Measurements from ENCODE around the gene DPYSL5. TPM values are rescaled to one million over a fixed set of nuclear protein-coding genes. Genes with fewer than 3 reads are reported as not detected.

DPYSL5 gene
- total and polyA plus RNA-seq, 2 donors (not counting 3 experiments of a cell fraction or from before 2014, with no cell fraction given) = not detected

GRCh38 chr2:26980971-26981370, 133.0 kb downstream of the DPYSL5 start:
- Histone ChIP-seq H3K9me3 (replicated peaks; ENCODE audit: control insufficient read depth, insufficient read depth, low read length) (no peaks in the 10 kb centered on the region), H3K9me1 (replicated peaks; ENCODE audit: control insufficient read depth, extremely low read depth, insufficient read depth, low read length) (no peaks in the 10 kb centered on the region), H3K9ac (replicated peaks; ENCODE audit: extremely low read depth, insufficient read depth, low read length) (no peak overlapping the region), H3K4me2 (ENCODE audit: insufficient read depth, low read length) (no peak overlapping the region), H3K79me2 (ENCODE audit: control insufficient read depth, insufficient read depth, low read length) (no peaks in the 10 kb centered on the region), H3K27ac (ENCODE audit: insufficient read depth, low read depth, low read length) (no peak overlapping the region), H3K4me1 (ENCODE audit: control insufficient read depth, extremely low read depth, insufficient read depth, low read length) (no peaks in the 10 kb centered on the region), H4K20me1 (replicated peaks; ENCODE audit: control insufficient read depth, extremely low read depth, insufficient read depth, low read length) (no peaks in the 10 kb centered on the region), H3K36me3 (ENCODE audit: control insufficient read depth in 2 of 2, extremely low read depth in 1 of 2, insufficient read depth in 2 of 2, low read length in 2 of 2) (no peaks in the 10 kb centered on the region), H3K4me3 (replicated peaks in 1 of 3; ENCODE audit: insufficient read depth in 1 of 3, low read depth in 1 of 3, low read length in 3 of 3) (no peak overlapping the region), H2AFZ (ENCODE audit: low read depth, low read length) (no peak overlapping the region), H3K27me3 (ENCODE audit: control insufficient read depth in 2 of 2, insufficient read depth in 2 of 2, low read length in 2 of 2) (peaks cover 8 to 9% of the 10 kb centered on the region in 2 experiments)
- BruUV-seq (replicated peaks) = no TSS peak
- intact Hi-C loops (cut with micrococcal nuclease) = loop anchor here (10.0 kb wide), 1 partner anchor 174 kb away; no protein-coding TSS in a partner anchor
- FAIRE-seq = no peak
- ChIA-PET POLR2A (no interaction called here), CTCF (interaction anchor here (1.9 to 2.0 kb wide), 2 partner anchors 15 to 135 kb away, joined by 8 to 9 read pairs; no protein-coding TSS in a partner anchor)
- dilution Hi-C loops (cut with MboI; ENCODE audit: extremely low pct_ligation_motif_present, low sequenced_read_pairs) = no loop called here
- DNase-seq (ENCODE audit: low read depth, low spot score) = no peak
- no peak for TF ChIP-seq GATA2 (IDR thresholded peaks at IDR 0.05; ENCODE audit: insufficient read depth, insufficient read length, low read depth, low read length)
- TF ChIP-seq, protein P1, sequence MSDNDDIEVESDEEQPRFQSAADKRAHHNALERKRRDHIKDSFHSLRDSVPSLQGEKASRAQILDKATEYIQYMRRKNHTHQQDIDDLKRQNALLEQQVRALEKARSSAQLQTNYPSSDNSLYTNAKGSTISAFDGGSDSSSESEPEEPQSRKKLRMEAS (IDR thresholded peaks at IDR 0.05; ENCODE audit: insufficient read depth, insufficient read length) = no peak
- TF ChIP-seq JUN (IDR thresholded peaks at IDR 0.05; ENCODE audit: borderline replicate concordance, insufficient read depth, insufficient read length, low read depth) = no peak
- TF ChIP-seq, protein P2, sequence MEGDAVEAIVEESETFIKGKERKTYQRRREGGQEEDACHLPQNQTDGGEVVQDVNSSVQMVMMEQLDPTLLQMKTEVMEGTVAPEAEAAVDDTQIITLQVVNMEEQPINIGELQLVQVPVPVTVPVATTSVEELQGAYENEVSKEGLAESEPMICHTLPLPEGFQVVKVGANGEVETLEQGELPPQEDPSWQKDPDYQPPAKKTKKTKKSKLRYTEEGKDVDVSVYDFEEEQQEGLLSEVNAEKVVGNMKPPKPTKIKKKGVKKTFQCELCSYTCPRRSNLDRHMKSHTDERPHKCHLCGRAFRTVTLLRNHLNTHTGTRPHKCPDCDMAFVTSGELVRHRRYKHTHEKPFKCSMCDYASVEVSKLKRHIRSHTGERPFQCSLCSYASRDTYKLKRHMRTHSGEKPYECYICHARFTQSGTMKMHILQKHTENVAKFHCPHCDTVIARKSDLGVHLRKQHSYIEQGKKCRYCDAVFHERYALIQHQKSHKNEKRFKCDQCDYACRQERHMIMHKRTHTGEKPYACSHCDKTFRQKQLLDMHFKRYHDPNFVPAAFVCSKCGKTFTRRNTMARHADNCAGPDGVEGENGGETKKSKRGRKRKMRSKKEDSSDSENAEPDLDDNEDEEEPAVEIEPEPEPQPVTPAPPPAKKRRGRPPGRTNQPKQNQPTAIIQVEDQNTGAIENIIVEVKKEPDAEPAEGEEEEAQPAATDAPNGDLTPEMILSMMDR (IDR thresholded peaks at IDR 0.05; ENCODE audit: extremely low read depth in 1 of 2, insufficient read depth in 1 of 2, low read depth in 1 of 2, low read length in 2 of 2) = no peak
- TF ChIP-seq EZH2 (IDR thresholded peaks at IDR 0.05; ENCODE audit: borderline replicate concordance, low read depth, low read length, severe bottlenecking) = no peak
- TF ChIP-seq FOS (IDR thresholded peaks at IDR 0.05; ENCODE audit: borderline replicate concordance, insufficient read depth, low read length) = no peak
- no peak for TF ChIP-seq MYC (IDR thresholded peaks at IDR 0.05; ENCODE audit: low read depth, low read length)
- no peak for TF ChIP-seq POLR2AphosphoS5 (IDR thresholded peaks at IDR 0.05; ENCODE audit: insufficient read depth, low read depth, low read length)
- TF ChIP-seq POLR2A (IDR thresholded peaks at IDR 0.05; ENCODE audit: low read depth, low read length) = no peak
